Adrenal gland (tissue), 5 donors: ENCODE results near the gene CTPS1.

Experiments used
- CTCF ChIP-seq, 6 experiments: fragments of 450-650 bp in 4 of 6; fragments of 200-600 bp in 2 of 6; sonication (generic) in 1 of 6; IDR thresholded peaks; 1 replicate in 5 of 6; 2 replicates in 1 of 6; pipeline versions ENCODE4 v1.5.1 to v1.8.0; 2016 to 2021; ENCODE audit warnings: antibody characterized with exemption in 6 of 6, mild to moderate bottlenecking in 2 of 6, moderate library complexity in 1 of 6
- POLR2A ChIP-seq, 2 donors: fragments of 450-650 bp; IDR thresholded peaks; one replicate each; pipeline ENCODE4 v1.6.1; 2017; ENCODE audit warnings: antibody characterized with exemption in 2 of 2, mild to moderate bottlenecking in 2 of 2, moderate library complexity in 1 of 2
- donor health status: DM: no; HTN: no; CAD: no.

GRCh38 chr1:41053316-41053715 is 73.8 kb downstream of the CTPS1 start:
- TF ChIP-seq POLR2A (IDR thresholded peaks at IDR 0.05) (no peak), CTCF (IDR thresholded peaks at IDR 0.05) (no peak)
